ENCODE results near the gene LRG1. TPM values are rescaled to one million over a fixed set of nuclear protein-coding genes. Genes with fewer than 3 reads are reported as not detected.

Gene LRG1
- total and polyA plus RNA-seq, 2 of the 13 experiments (the other 11 are each of a cell fraction or from before 2014, with no cell fraction given): 12.0 to 39.3 TPM

DNA sequence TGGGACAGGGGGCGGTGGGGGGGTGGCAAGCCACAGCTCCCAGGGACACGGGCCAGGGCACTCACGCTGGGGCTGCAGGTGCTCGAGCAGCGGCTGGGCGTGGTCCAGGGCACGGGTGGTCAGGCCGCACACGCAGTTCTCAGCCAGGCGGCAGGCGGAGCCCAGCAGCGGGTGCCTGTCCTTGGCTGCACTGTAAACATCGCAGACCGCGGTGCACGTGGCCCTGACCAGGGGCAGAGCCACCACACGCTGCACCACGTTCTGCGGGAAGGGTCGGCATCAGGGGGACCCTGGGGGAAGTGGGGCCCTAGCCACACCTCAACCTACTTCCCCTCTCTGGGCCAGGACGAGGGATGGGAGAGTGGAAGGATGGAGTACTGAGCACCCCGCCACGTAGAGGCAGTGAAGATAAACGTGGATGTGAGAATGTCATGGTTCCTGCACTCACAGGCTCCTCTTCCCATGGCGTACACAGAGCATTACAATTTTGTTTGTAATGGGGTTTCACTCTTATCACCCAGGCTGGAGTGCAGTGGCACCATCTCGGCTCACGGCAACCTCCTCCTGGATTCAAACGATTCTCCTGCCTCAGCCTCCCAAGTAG lies 8.2 kb downstream of the LRG1 start (continued):
- TF ChIP-seq MTF1 (CRISPR knock-in tag; IDR thresholded peaks at IDR 0.05) (no peak), PHF8 (CRISPR knock-in tag; IDR thresholded peaks at IDR 0.05) (0 out of 2 replicates have a peak, but pooled peaks have one; percentile 33), ZNF644 (CRISPR knock-in tag; IDR thresholded peaks at IDR 0.05; ENCODE audit: low read depth) (peak; percentile 20; the same call in 1 of the 2 replicates), HNRNPL (IDR thresholded peaks at IDR 0.05; ENCODE audit: low read depth, low read length) (peak; percentile 78; the same call in 1 of the 2 replicates), XRCC5 (optimal IDR thresholded peaks at IDR 0.05; ENCODE audit: low read length) (peak; percentile 16), HOXA5 (CRISPR knock-in tag; IDR thresholded peaks at IDR 0.05) (peak; percentile 87), ZBTB42 (CRISPR knock-in tag; IDR thresholded peaks at IDR 0.05) (peak; percentile 80; the same call in 1 of the 2 replicates), NFE2L2 (IDR thresholded peaks at IDR 0.05; ENCODE audit: low read length) (no peak), CBX5 (CRISPR knock-in tag; IDR thresholded peaks at IDR 0.05; ENCODE audit: borderline replicate concordance) (peak; percentile 39; the same call in 1 of the 2 replicates), RARA (CRISPR knock-in tag; IDR thresholded peaks at IDR 0.05) (peak; percentile 72), ZSCAN25 (CRISPR knock-in tag; IDR thresholded peaks at IDR 0.05) (peak; percentile 43; the same call in 1 of the 2 replicates), ZNF329 (CRISPR knock-in tag; IDR thresholded peaks at IDR 0.05; ENCODE audit: low read depth) (peak; percentile 38; the same call in 1 of the 2 replicates), ZNF749 (CRISPR knock-in tag; IDR thresholded peaks at IDR 0.05; ENCODE audit: borderline replicate concordance) (no peak), SPEN (CRISPR knock-in tag; IDR thresholded peaks at IDR 0.05; ENCODE audit: low read depth) (peak; percentile 84; the same call in 1 of the 2 replicates)
- TF ChIP-seq, protein P1, sequence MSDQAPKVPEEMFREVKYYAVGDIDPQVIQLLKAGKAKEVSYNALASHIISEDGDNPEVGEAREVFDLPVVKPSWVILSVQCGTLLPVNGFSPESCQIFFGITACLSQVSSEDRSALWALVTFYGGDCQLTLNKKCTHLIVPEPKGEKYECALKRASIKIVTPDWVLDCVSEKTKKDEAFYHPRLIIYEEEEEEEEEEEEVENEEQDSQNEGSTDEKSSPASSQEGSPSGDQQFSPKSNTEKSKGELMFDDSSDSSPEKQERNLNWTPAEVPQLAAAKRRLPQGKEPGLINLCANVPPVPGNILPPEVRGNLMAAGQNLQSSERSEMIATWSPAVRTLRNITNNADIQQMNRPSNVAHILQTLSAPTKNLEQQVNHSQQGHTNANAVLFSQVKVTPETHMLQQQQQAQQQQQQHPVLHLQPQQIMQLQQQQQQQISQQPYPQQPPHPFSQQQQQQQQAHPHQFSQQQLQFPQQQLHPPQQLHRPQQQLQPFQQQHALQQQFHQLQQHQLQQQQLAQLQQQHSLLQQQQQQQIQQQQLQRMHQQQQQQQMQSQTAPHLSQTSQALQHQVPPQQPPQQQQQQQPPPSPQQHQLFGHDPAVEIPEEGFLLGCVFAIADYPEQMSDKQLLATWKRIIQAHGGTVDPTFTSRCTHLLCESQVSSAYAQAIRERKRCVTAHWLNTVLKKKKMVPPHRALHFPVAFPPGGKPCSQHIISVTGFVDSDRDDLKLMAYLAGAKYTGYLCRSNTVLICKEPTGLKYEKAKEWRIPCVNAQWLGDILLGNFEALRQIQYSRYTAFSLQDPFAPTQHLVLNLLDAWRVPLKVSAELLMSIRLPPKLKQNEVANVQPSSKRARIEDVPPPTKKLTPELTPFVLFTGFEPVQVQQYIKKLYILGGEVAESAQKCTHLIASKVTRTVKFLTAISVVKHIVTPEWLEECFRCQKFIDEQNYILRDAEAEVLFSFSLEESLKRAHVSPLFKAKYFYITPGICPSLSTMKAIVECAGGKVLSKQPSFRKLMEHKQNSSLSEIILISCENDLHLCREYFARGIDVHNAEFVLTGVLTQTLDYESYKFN (CRISPR knock-in tag; conservative IDR thresholded peaks at IDR 0.05): peak; percentile 51
- TF ChIP-seq, protein P2, sequence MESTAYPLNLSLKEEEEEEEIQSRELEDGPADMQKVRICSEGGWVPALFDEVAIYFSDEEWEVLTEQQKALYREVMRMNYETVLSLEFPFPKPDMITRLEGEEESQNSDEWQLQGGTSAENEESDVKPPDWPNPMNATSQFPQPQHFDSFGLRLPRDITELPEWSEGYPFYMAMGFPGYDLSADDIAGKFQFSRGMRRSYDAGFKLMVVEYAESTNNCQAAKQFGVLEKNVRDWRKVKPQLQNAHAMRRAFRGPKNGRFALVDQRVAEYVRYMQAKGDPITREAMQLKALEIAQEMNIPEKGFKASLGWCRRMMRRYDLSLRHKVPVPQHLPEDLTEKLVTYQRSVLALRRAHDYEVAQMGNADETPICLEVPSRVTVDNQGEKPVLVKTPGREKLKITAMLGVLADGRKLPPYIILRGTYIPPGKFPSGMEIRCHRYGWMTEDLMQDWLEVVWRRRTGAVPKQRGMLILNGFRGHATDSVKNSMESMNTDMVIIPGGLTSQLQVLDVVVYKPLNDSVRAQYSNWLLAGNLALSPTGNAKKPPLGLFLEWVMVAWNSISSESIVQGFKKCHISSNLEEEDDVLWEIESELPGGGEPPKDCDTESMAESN (CRISPR knock-in tag; conservative IDR thresholded peaks at IDR 0.05): peak; percentile 60; the same call in 1 of the 2 replicates
- TF ChIP-seq, protein P3, sequence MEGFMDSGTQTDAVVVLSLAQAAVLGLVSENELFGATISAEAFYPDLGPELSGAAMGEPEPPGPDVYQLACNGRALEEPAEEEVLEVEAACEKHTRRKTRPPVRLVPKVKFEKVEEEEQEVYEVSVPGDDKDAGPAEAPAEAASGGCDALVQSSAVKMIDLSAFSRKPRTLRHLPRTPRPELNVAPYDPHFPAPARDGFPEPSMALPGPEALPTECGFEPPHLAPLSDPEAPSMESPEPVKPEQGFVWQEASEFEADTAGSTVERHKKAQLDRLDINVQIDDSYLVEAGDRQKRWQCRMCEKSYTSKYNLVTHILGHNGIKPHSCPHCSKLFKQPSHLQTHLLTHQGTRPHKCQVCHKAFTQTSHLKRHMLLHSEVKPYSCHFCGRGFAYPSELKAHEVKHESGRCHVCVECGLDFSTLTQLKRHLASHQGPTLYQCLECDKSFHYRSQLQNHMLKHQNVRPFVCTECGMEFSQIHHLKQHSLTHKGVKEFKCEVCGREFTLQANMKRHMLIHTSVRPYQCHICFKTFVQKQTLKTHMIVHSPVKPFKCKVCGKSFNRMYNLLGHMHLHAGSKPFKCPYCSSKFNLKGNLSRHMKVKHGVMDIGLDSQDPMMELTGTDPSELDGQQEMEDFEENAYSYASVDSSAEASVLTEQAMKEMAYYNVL (CRISPR knock-in tag; IDR thresholded peaks at IDR 0.05; ENCODE audit: borderline replicate concordance): 0 out of 2 replicates have a peak, but pooled peaks have one; percentile 52
- TF ChIP-seq, protein P4, sequence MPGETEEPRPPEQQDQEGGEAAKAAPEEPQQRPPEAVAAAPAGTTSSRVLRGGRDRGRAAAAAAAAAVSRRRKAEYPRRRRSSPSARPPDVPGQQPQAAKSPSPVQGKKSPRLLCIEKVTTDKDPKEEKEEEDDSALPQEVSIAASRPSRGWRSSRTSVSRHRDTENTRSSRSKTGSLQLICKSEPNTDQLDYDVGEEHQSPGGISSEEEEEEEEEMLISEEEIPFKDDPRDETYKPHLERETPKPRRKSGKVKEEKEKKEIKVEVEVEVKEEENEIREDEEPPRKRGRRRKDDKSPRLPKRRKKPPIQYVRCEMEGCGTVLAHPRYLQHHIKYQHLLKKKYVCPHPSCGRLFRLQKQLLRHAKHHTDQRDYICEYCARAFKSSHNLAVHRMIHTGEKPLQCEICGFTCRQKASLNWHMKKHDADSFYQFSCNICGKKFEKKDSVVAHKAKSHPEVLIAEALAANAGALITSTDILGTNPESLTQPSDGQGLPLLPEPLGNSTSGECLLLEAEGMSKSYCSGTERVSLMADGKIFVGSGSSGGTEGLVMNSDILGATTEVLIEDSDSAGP (CRISPR knock-in tag; IDR thresholded peaks at IDR 0.05; ENCODE audit: borderline replicate concordance): peak; percentile 80
- TF ChIP-seq, protein P5, sequence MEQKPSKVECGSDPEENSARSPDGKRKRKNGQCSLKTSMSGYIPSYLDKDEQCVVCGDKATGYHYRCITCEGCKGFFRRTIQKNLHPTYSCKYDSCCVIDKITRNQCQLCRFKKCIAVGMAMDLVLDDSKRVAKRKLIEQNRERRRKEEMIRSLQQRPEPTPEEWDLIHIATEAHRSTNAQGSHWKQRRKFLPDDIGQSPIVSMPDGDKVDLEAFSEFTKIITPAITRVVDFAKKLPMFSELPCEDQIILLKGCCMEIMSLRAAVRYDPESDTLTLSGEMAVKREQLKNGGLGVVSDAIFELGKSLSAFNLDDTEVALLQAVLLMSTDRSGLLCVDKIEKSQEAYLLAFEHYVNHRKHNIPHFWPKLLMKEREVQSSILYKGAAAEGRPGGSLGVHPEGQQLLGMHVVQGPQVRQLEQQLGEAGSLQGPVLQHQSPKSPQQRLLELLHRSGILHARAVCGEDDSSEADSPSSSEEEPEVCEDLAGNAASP (CRISPR knock-in tag; IDR thresholded peaks at IDR 0.05; ENCODE audit: borderline replicate concordance): peak; percentile 85
